Stimulated activated CD8-positive, alpha-beta memory T cell treated with anti-CD3 and anti-CD28 coated beads, Interleukin-15, amount 100 ng/mL, for 48 hours (primary cell): ENCODE results near the gene RNF38.
"Not testable (repeated sequence)": the region's sequence is repeated elsewhere in the genome, so short reads cannot be mapped to it uniquely, and the experiment has no call there.

ENCODE experiments used
- DNase-seq, 2 donors: peaks; one replicate each; pipeline ENCODE4 v3.0.0-alpha.2; 2020; ENCODE audit warnings: low read depth in 2 of 2

Gene RNF38

DNA sequence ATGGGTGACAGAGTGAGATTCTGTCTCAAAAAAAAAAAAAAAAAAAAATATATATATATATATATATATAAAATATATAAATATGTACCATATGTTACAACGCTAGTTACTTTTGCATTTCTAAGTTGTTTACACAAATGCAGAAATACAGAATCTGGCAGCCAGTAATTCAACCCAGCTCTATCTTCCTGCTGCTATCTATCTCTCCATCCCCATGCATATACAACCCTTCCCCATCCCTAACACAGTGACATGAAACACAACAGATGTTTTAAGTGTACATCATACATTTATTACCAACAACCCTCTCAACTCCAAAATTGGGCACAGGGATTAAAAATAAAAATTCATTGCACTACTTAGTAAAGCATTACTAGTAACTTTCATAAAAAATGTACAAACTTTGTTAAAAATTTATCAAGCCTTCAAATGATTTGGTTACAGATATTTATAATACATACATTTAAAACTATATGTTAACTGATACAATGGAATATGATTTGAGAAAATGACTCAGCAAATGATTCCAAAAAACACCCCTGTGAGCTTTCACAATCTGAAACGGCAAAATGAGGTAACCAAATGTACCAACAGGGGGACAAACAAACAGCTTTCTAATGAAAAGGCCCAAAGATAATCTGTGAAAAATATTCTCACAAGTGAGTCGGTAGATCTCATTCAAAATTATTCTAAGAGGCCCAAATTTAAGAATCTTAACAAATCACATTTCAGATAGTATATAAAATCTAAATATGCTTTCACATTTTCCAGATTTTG is 63.8 kb downstream of the RNF38 start:
- DNase-seq: no peak

DNA sequence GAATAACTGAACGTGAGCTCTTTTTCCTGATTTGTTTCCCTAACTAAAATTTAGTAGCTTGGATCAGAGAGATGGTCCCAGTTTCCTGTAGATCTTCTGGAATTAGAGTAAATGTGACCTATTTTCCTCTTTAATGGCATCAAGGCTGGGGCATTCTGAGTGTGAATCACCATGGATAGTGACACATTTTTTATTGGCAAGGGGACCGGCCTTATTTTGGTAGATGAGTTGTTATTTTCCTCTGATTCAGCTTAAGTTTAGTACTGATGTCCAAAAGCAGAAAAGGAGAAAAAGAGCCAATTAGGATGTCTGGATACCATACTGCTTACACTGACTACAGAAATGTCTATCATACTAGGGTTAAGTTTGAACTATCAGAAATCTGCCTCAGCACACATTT is 68.1 kb downstream of the RNF38 start:
- DNase-seq: no peak

DNA sequence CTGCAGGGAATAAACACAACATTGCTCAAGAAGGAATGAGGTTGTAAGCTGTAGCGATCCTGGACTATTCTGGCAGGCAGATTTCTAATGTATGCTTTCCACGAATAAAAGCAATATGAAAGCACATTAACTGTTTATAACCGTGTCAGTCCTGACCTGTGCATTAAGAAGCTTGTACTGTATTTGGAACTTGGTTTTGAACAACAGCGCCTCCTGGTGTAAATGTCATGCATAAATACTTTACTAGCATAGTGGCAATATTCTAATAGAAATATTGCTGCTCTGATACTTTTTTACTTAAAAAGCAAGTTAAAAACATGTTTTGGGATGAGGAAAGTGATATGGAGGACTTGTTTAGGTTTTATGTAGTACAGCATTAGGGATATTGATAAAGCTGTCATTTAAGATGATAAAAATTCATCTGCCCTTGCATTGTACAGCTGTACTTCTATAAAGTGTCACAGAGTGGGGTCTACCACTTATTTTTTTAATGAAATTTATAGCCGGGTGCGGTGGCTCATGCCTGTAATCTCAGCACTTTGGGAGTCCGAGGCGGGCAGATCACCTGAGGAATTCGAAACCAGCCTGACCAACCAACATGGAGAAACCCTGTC is 71.2 kb downstream of the RNF38 start:
- DNase-seq: no peak

DNA sequence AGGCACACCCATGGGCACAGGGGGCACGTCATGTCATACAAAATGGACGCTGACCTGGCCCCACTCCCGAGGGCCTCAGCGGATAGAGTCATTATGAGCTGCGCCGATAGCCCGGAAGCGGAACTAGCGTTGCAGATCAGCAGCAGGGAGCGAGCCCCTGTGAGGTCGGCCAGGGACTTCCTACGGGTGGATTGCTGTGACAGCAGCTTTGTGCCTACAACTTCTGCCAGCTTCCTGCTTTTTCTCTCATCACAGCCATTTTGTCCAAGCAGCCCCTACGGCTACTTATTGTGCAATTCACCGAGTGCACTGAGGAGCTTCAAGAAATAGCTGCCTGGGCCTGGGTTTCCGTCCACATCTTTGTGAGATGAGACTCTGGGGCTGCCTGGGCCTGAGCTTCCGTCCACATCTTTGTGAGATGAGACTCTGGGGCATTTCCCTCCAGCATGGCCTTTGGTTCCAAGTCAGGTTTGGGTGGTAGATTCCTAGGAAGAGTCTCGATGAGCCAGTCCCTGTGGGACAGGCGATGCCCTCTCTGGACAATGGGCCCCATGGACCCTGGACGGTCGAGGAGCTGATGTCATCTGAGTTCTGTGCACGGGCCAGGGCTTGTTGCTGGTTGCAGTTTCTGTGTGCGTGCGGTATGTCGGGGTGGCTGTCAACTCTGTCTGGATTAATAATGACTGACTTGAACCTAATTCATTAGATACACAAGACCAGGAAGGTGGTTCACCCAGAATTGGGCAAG is 74.8 kb downstream of the RNF38 start:
- DNase-seq: no peak

DNA sequence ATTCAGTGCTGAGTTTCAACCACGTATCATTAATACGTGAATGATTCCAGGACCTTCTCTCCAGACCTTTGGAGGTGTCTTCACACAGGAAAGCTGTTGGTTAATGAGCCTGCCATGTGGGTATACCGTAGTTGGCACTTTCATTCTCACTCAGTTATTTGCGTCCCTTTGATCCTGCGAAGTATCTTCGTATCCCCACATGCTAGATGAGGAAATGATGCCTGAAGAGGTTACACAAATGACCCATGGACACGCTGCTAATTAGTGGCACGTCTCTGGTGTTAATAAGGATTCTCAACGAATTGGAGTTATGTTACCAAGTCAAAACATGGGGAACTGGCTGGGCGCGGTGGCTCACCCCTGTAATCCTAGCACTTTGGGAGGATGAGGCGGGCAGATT is 76.1 kb downstream of the RNF38 start:
- DNase-seq: no peak

DNA sequence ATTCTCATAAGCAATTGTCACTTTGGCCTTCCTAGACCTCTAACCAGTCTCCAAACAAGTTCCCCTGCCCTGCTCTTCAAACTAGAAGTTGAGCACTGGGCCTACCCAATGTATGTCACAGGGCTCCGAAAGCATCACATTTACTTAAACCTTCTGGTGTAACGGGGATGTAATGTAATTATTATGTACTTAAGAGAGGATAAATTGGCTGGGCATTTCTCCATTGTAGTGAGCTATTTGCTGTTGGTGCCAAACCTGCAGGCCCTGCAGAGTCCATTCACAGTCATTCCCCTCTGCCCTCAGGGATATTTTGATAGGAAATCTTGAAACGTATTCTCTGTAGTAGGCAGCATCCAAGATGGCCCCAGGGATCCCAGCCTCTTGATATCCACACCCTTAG is 77.6 kb downstream of the RNF38 start:
- no peak for DNase-seq

DNA sequence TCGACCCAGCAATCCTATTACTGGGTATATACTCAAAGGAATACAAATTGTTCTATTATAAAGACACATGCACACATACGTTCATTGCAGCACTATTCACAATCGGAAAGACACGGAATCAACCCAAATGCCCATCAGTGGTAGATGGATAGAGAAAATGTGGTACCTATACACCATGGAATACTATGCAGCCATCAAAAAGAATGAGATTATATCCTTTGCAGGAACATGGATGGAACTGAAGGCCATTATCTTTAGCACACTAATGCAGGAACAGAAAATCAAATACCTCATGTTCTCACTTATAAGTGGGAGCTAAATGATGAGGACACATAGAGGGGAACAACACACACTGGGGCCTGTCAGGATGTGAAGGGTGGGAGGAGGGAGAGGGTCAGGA is 78.2 kb downstream of the RNF38 start:
- not testable (repeated sequence) for DNase-seq

DNA sequence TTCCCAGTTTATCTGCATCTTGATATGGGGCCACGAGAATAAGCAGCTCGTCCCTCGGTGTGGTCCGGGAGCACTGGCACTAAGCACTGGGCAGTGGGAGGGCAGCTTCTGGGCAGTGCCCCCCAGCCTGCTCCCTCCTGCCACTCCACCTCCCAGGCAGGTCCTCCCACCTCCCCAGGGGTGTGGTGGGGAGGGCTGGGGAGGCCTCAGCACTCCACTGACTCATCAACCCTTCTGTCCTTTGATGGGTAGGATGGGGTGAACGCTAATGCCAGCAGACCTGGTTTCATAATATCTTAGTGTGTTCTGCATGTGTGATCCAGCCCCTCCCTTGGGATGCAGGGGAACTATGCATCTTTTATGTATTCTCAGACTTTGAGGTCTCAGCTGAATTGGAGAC is 79.6 kb downstream of the RNF38 start:
- DNase-seq: no peak

DNA sequence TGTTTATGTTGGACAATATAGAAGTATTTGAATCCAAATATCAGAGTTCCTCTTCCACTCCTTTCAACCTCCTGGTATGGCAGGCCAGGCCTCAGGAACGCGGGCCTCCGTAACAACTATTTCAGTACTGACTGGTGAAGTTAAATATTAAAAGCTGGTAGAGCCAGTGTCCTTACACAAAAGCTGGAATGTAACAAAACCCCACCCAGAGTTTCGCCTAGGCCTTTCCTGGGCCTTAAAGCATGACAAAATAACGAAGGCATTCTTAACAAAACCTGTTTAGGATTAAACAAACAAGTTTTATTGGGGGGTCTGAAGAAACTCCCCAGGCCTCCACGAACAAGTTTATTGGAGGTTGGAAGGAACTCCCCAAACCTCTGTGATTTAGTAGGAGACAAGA is 80.3 kb downstream of the RNF38 start:
- no peak for DNase-seq

DNA sequence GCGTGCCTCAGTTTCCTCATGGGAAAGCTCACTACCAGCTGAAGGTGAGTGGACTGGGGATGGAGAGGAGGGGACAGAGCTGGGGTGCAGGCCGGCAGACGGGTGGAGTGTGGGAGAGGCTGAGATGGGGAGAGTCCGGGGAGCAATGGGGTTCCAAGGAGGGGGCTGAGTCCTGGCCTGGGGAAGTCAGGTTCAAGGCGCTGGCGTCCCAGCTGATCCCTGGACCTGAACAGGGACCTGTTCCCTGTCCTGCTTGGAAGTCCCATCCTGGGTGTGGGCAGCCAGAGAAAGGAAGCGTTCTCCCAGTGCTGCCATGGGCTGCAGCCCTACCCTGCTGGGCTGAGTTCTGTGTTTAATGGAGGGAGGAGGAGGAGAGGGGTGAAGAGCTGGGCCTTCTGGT is 80.9 kb downstream of the RNF38 start:
- DNase-seq: no peak

DNA sequence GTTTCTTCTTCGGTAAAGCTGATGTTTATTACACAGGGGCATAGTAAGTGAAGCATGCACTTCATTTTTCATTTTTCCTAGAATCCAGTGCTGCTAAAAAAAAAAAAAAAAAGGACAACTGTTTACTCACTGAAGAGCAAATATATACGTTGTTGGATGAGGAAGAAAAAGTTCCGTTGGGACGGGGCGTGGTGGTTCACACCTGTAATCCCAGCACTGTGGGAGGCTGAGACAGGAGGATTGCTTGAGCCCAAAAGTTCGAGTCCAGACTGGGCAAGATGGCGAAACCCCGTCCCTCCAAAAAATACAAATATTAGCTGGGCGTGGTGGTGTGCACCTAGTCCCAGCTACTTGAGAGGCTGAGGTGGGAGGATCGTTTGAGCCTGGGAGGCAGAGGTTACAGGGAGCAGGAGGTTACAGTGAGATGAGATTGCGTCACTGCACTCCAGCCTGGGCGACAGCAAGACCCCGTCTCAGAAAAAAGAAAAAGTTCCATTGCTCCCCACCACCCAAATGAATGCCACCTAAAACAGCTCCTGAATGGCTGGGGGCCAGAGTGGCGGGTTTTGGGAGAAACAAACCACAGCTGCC is 81.8 kb downstream of the RNF38 start:
- DNase-seq: no peak

DNA sequence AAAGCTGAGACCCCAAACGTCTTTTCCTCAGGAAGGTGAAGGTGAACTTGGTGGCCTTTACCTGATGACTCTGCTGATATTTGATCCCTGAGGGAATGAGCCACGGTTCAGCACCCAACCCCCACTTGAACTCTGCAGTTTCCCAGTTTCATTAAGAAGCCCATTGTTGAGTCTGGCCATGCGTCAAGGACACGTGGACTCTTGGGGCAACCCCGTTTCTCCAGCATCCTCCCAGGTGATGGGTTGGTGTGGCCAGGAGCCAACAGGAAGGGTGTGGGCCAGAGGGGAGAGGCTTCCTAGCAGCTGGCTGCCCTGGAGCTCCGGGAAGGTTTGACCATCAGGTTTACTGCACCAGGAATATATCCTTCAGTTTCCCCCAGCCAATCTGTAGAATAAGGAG is 82.3 kb downstream of the RNF38 start:
- DNase-seq: no peak

DNA sequence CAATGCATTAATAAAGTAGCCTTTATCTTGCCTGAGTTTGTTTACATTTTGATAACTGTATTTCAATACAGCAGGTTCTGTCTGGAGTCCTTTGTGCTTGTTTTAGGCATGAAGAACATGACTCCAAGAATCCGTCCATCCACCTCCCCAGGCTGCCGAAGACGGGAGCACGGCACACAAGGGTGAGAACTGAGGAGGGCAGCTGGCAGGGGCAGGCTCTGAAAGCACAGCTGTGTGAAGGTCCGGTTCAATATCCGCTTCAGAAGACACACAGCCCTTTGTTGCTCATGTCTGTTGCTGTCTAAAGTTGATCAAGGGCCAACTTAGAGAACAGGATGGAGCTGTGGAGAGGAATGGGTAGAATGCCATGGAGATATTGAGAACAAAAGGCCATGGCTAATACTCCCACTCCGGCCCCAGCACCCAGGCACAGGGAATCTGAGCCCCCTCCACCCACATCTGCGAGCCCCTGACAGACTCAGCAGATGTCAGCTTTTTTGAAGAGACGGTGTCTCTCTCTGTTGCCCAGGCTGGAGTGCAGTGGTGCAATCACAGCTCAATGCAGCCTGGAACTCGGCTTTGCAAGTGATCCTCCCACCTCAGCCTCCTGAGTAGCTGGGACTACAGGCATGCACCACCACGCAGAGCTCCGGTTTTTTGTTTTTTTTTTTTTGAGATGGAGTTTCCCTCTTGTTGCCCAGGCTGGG is 83.3 kb downstream of the RNF38 start:
- DNase-seq: no peak

DNA sequence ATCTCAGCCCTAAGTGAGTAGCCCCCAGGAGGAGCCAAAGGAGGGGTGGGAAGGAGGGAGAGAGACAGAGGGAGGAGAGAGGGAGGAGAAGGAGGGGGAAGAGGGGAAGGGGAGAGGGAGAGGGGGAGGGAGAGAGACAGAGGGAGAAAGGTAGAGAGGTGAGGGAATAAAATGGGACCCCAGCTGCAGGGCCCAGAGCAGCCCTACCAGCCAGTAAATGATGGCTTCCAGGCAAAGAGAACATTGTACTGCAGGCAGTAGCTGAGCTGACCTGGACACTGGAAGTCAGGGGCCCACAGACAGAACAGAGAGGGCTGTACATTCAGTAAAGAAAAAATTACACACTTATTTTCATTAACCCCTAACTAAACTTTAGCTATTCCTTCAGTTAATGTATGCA is 84.0 kb downstream of the RNF38 start:
- DNase-seq: no peak

DNA sequence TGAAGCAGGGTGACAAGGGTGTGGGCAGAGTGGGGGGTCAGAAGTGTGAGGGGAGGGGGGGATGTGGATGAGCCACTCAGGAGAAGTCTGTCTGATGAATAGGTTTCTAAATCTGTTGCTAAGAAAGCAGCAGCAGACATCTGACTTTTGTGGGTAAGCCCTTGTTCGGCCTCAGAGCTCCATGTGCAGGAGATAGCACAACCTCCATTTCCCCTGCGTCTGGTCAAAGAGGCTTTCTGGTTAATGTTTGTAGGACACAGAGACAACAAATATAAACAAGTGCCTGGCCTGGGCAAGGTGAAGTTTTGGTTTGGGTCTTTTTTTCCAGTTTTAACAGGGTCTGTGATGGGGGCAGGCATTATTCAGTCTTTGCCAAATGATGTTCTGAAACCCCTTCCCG is 84.8 kb downstream of the RNF38 start:
- DNase-seq: no peak

DNA sequence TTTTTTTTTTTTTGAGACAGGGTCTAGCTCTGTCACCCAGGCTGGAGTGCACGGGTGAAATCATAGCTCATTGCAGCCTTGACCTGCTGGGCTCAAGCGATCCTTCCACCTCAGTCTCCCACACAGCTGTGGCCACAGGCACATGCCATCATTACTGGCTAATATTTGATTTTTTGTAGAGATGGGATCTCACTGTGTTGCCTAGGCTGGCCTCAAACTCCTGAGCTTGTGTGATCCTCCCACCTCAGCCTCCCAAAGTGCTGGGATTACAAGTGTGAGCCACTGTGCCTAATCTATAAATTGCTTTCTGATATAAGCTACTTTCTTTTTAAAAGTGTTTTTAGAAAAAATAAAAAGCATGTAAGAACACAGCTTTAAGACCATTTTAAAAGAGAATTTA is 85.3 kb downstream of the RNF38 start:
- DNase-seq: no peak

DNA sequence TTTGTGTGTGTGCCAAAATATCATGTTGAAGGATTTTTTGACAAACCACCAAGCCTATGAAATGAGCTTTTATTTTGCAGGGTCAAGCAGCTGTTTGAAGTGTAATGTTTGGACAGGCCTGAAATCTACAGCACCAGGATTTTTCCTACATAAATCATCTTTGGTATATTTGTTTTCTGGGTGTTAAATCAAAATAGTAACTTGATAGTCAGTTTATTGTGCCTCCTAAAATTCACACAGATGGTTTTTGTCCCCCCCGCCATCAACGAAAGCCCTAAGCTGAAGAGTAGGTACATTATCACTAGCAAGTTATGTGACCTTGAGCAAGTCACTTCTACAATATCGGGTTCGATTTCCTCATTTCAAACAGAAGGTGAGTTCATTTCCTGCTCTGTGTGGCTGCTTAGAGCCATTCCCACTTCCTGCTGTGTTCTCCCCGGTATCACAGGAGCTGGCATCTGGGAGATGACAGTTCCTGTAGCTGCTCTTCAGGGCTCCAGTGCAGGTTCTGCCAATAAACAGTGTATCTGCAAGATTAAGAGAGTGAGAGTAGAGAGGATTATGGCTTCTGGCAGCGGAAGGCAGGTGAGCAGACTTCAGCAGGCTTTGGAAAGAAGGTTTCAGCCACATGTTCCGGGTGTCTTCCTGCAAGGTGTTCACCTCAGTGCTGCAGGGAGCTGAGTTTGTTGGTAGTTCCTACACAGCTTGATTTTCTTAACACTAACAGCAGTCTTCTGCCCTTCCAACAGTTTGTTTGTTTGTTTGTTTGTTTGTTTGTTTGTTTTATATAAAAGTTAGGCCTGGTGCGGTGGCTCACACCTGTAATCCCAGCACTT is 93.4 kb downstream of the RNF38 start:
- no peak for DNase-seq

DNA sequence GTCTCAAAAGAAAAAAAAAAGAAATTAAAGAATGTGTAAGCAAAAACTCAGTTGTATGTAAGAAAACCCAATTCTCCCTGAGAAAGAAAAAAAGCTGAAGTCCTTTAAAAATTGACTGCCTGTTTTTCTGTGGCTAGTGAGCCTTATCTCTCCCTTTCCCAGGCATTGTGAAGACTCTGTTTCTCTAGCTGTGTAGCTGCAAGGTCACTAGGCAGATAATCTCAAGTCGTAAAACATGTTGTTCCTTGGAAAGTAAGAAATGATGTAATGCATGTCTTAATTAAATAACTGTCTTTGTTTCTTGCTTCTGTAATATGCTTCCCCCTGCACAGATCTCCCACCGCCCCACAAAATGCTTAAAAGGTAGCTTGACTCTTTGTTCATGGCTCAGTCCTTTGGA is 95.7 kb downstream of the RNF38 start:
- DNase-seq: not testable (repeated sequence)

DNA sequence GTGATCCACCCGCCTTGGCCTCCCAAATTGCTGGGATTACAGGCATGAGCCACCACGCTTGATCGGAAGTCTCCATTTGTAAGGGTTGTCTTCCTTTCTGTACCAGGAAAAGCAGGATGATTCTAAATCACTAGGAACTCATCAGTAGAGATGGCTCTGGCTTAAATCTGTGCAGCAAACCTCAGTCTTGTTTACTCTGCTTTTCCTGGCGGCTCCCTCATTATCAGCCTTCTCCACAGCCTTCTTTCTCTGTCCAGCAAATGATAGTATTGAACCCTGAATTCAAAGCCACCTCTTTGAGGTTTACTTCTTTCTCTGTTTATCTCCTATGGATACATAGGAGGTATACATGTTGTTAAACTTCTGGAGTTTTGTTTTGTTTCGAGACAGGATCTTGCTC is 98.8 kb downstream of the RNF38 start:
- DNase-seq: no peak

DNA sequence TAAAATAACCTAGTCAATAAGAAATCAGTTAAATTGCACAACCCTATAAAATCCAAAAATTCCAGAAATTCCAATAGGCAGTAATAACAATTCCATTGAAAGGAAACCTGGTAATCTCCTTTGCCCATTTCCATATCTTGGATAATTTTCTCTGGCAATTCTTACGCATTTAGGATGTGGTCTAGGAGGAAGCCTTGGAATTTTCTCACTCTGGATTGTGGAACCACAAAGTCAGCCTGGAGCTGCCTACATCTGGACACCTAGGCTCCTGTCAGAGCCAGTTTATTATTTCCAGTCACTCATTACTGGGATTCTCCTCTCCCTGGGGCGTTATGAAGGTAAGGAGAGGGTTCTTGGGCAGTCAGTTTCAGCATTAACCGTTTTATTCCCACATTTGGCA is 101.5 kb downstream of the RNF38 start:
- no peak for DNase-seq

DNA sequence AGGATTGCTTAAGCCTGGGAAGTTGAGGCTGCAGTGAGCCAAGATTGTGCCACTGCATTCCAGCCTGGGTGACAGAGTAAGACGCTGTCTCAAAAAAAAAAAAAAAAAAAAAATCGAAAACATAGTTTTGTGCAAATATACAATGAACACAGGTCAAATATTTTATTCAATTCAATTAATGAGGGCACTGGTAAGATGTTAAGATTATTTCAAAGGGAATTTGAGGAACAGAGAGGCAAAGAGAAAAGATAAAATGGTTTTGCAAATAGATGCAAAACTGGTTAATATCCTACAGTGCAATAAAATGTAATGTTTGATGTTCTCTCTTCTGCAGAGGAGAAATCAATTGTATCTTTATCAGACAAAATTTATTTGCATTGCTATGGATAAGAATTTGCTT is 102.3 kb downstream of the RNF38 start:
- no peak for DNase-seq
